ENCODE measurements around the gene C14orf93.

The C14orf93 gene

GRCh38 chr14:22986508-22987054 lies 23.4 kb downstream of the C14orf93 start:
- peak; percentile 76 to 85 (median 83) for DNase-seq

GRCh38 chr14:22985894-22986507 lies 23.9 kb downstream of the C14orf93 start:
- no peak for DNase-seq

DNA sequence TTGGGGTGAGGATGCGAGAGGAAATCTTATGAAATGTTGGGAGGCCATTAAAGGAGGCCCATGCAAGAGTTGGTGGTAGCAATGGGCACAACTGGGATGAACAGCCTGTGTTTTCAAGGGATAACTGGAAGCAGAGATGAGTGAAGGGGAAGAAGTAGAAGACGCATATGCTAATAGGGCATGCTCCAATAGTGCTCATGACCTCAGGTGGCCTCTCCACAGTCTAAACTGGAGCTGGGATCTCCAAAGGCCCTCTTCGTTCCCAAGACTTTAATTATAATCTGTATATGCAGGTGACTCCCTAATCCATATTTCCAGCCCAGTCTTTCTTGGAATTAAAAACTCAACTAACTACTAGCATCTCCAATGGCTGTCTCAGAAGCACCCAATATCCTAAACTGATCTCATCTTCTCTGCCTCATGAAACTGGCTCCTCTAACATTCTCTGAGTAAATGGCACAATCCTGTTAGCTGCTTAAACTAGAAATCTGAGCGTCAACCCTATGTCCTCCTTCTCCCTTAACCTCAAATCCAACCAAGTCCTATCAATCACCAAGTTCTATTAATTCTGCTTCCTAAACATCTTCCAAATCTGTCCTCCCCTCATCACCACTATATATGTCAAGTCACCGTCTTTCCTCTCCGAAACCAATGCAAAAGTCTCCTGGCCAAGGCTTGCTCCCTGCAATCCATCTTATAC lies 24.8 kb downstream of the C14orf93 start:
- DNase-seq = no peak

DNA sequence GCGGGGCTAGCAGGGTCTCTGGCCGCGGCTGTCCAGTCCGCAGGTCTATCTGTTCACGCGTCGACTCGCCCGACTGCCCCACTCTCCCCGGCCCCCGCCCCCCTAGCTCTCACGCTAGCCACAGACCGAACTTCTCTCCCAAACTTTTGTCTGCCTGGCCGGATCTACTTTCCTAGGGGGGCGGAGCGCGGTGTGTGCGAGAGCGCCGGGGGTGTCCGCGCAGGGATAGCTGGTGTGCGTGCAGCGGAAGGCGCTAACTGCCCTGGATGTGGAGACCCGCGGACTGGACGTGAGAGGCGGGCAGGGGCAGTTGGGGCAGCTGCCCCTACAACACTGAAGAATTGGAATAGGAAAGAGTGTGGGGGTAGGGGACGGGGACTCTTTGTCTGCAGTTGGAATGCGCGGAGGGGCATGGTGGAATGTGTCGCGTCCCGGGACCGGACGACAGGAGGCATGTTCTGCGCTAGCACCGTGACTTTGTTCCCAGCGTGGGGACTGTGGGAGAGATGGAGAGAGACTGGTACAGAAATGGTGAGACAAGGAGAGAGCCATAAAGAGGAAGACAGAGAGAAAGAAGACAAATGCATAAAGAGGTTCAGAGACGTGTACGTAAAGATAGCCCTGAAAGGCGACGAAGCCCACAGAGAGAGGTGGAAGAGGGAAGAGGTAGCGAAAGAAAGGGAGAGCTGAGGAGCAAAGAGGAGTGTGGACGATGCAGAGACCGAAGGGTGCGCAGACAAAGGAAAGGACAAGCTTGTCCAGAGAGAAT lies 27.3 kb downstream of the C14orf93 start, which contains the start of gene AJUBA:
Gene AJUBA (minus strand): TSS at position 75 of the 769 bp plus-strand sequence. CDS start 285 bp downstream, outside the sequence.
- peak; percentile 44 to 62 (median 51) for DNase-seq

GRCh38 chr14:22981876-22982476 lies 28.0 kb downstream of the C14orf93 start:
- no peak for DNase-seq

DNA sequence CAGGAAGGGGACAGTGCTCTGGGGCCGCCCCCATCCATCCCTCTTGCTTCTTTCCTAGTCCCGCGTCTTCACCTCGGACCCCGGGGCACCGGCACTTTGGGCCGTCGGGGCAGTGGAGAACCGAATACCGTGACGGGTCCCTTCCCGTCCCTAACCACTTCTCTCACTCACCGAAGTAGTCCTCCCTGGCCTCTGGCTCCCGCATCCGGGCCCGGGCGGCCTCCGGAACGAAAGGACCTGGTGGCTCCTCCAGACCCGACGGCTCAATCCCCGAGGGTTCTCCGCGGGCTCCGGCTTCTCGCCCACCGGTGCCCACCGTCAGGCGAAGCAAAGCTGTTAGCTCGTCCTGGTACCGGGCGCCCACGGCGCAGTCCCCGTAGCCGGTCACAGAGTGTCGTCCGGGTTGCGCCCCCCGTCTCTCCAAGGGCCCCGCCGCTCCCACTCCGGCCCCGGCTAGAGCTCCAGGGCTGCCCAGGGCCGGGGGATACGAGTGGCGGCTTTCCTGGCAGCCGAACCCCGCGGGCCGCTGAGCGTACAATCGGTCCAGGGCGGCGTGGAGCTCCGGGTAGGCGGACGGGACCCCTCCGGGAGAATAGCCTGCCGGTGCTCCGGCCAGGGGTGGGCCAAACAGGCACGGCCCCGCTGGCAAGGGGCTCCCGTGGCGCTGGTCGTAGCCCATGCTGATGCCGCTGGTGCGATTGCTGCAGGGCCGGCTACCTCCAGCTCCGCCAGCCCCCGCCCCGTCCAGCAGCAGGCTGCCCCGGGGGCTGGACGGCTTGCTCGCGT lies 28.7 kb downstream of the C14orf93 start:
- DNase-seq = no peak

DNA sequence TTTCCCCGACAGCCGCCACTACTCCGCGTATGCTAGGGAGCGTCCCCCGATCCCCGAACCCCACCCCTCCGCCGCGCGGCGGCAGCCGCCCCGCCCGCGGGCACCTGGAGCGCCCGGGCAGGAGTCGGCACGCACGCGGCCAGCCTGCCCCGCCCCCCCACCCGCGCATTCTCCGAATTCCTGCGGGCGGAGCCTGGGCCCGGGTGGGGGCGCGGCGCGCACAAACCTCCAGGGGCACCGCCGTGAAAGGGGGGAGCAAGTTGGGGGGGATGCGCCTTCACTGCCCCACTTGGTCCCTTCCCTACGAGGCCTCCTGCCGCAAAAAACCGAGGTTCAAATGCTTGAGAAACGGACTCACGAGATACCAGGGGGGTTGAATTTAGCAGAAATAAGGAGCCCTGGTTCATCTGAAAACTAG lies 29.3 kb downstream of the C14orf93 start:
- peak in 1 of 4 experiments; percentile 8 for DNase-seq

- DNase-seq = no peak
These were observed 30.1 kb downstream of the C14orf93 start for GRCh38 chr14:22979748-22980392.

DNA sequence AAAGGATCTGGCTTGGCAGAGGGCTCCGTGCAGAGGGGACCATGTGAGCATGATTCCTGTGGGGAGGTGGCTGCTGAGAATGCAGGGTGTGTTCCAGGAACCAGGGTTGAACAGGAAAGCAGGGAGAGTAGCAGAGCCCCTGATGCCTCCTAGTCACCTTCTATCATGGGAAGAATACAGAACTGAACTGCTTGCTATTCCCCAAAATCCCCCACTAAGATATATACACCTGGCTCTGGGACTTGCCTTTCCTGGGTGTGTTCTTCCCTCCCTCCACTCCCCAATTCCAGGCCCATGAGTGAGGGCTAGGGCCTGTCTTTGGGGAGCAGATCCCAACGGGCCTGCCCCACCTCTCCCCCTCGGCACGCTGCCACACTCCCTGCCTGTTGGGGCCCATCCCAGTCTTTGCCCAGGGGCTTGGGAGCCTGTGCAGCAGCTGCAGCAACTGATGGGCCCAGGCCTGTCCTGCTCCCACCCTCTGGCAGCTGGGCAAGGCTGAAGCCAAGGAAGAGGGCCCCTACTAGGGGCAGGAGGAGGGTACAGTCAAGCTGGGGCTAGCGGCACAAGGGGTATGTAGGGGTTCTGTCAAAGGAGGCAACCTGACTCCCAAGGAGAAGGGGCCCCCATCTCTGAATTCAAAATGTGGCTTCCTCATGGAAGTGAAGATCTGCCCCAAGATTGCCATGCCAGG lies 30.8 kb downstream of the C14orf93 start:
- no peak for DNase-seq

- DNase-seq = no peak
These were observed 31.5 kb downstream of the C14orf93 start for GRCh38 chr14:22978487-22978837.

DNA sequence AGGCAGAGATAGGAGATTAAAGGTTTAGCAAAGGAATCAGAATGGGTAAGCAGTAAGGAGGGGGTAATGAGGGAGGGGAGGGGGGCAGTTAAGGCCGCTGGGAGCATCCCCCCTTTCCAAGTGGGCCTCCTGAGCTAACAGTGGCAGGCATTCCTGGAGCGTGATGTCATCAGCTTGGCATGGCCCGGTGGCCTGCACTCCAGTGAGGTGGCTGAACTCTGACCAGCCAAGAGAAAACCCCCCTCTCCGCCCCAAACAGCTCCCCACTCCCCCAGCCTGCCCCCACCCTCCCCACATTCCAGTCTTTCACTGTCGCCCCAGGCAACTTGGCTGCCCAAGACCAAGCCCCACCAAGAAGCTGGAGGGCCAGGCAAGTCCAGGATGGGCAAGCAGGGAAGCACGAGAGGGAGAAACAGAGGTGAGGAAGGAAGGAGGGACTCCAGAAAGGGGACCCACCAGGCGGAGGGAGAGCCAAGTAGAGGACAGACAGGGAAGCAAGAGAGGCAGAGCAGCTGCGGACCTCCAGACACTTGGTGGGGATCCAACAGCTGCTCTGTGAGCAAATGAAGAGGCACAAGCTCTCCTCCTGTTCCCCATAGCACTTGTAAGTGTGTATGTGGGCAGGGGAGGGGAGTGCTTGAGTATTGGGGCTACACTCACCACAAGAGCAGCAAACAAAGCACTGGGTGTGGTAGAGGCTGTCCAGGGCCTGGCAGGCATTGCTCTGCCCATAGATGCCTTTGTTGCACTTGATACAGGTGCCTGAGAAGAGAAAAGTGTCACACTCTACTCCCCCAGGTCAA lies 32.1 kb downstream of the C14orf93 start:
- no peak for DNase-seq

DNA sequence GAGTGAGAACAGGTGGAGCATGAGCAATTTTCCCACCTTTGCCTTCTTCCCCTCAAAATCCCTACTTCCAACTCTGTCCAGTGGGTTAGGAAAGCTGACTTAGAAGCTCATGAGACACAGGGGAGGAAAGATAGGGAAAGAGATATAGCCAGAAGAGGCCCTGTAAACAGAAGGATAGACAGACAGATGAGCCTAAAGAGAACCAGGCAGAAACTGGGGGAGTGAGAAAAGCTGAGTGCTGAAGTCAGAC lies 32.6 kb downstream of the C14orf93 start:
- no peak for DNase-seq

- DNase-seq = no peak
These were observed 33.1 kb downstream of the C14orf93 start for GRCh38 chr14:22976620-22977433.

DNA sequence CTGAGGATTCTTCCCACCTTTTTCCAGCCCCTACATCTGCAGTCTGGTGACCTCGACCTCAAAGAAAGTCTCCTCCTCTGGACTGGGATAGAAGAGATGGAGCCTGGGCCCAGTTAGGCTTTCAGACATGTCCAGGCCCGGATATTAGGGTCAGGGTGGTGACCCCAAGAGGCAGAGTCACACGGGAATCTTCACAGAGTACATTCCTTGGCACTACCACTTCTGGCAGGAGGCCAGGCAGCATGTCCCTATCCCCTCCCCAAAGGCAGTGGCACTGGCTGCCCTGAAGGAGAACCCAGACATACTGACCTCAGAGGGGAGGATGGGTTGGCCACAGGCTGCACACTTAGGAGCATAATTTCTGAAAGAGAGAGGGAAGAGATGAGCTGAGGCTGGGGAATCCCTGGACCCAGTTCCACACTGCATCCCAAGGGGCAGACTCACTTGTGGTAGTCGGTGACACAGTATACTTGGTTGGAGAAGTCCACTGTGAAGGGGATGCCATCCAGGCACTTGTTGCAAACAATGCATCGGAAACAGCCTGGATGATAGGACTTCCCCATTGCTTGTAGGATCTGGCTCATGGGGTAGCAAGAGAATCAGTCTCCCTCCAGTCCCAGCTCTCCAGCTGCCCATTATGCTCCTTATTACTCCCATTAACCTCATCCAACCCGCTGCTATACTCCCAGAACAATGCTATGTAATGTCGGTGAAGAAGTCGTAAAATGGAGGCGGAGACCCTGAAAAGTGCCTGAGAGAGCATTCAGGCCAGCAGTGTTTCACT lies 35.2 kb downstream of the C14orf93 start:
- DNase-seq = no peak

GRCh38 chr14:22973217-22974032 lies 36.5 kb downstream of the C14orf93 start:
- DNase-seq = peak in 1 of 4 experiments; percentile 12

DNA sequence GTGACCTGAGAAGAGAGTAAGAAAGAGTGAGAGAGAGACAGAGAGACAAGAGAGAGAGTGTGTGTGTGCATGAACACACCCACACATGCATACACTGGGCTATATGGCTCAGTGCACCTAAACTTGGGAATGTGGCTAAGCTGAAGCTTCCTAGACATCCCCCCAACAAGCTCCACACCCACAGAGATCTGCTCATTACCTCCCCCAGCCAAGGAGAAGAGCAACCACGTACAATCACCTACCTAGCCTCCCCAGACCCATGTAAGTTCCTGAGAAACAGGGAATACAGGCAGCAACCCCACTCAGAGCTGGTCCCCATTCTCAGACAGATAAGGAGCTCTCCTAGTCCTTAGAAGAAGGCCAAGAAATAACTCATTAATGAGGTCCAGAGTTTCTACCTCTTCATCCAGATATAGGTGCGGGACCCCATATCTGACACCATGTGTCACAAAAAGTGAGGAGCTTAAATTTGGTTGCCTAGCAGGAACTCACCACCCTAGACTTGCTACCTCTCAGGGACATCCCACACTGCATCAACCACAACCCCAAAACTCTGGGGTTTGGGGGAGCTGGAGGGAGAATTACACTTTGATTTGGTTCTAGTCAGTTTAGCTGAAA lies 37.5 kb downstream of the C14orf93 start:
- no peak for DNase-seq

- no peak for DNase-seq
These were observed 38.8 kb downstream of the C14orf93 start for GRCh38 chr14:22971152-22971551.
